Neural crest cell (in vitro differentiated cells): ENCODE measurements around the gene CDK14. TPM values are rescaled to one million over a fixed set of nuclear protein-coding genes. Genes with fewer than 3 reads are reported as not detected.

Experiments used
- DNase-seq: peaks from one replicate; pipeline ENCODE4 v3.0.0; 2021; ENCODE audit warnings: low read depth, mixed read lengths, low spot score
- H3K27ac Mint-ChIP-seq: one replicate; pipeline ENCODE4 v1.8.0; 2021; ENCODE audit warnings: mild to moderate bottlenecking, mixed read lengths; ENCODE audit not compliant: unreplicated experiment
- H3K27me3 Mint-ChIP-seq: 2 replicates; pipeline ENCODE4 v1.8.0; 2021; ENCODE audit warnings: low read depth, mild to moderate bottlenecking, mixed read lengths
- H3K36me3 Mint-ChIP-seq: 2 replicates; pipeline ENCODE4 v1.8.0; 2021; ENCODE audit warnings: low read depth, mild to moderate bottlenecking, mixed read lengths
- H3K4me1 Mint-ChIP-seq: 2 replicates; pipeline ENCODE4 v1.8.0; 2021; ENCODE audit warnings: mixed read lengths
- H3K4me3 Mint-ChIP-seq: one replicate; pipeline ENCODE4 v1.8.0; 2021; ENCODE audit warnings: mild to moderate bottlenecking, mixed read lengths
- H3K9me3 Mint-ChIP-seq: 2 replicates; pipeline ENCODE4 v1.8.0; 2021; ENCODE audit warnings: mixed read lengths
- CTCF ChIP-seq: fragments of 200-600 bp; sonication (generic); conservative IDR thresholded peaks from 2 replicates; pipeline ENCODE4 v1.5.0; 2021; ENCODE audit warnings: antibody characterized with exemption, mild to moderate bottlenecking
- total RNA-seq: library from RNA; stranded (reverse); gene quantifications from 2 replicates; pipeline ENCODE4 v1.2.1, GENCODE V29; 2021

Gene CDK14
- total RNA-seq, 1 donor from 2014 or later, result 49.6 TPM

GRCh38 chr7:90816511-90817142 lies 220.5 kb downstream of the CDK14 start:
- peaks cover 5% of the 10 kb centered on the region for H3K36me3 Mint-ChIP-seq
- peaks cover 4% of the 10 kb centered on the region for H3K9me3 Mint-ChIP-seq
- no peak for TF ChIP-seq CTCF
- no peaks in the 10 kb centered on the region for H3K4me1 Mint-ChIP-seq
- H3K27me3 Mint-ChIP-seq, result no peaks in the 10 kb centered on the region
- H3K27ac Mint-ChIP-seq, result no peak overlapping the region
- DNase-seq, result no peak
- no peak overlapping the region for H3K4me3 Mint-ChIP-seq

GRCh38 chr7:90817151-90817550 lies 221.0 kb downstream of the CDK14 start:
- H3K27ac Mint-ChIP-seq, result no peak overlapping the region
- no peak for DNase-seq

GRCh38 chr7:90817846-90818245 lies 221.7 kb downstream of the CDK14 start:
- no peak for DNase-seq
- H3K27ac Mint-ChIP-seq, result no peak overlapping the region
- H3K27me3 Mint-ChIP-seq, result no peaks in the 10 kb centered on the region
- peaks cover 9% of the 10 kb centered on the region for H3K36me3 Mint-ChIP-seq
- H3K9me3 Mint-ChIP-seq, result peaks cover 4% of the 10 kb centered on the region
- no peak overlapping the region for H3K4me3 Mint-ChIP-seq
- no peaks in the 10 kb centered on the region for H3K4me1 Mint-ChIP-seq
- no peak for TF ChIP-seq CTCF

More at GRCh38 chr7:90817151-90817550, 221.0 kb downstream of the CDK14 start:
- Mint-ChIP-seq H3K4me1 (no peaks in the 10 kb centered on the region), H3K27me3 (no peaks in the 10 kb centered on the region), H3K9me3 (peaks cover 4% of the 10 kb centered on the region), H3K4me3 (no peak overlapping the region), H3K36me3 (peaks cover 9% of the 10 kb centered on the region)
- no peak for TF ChIP-seq CTCF

GRCh38 chr7:90818341-90818740 lies 222.2 kb downstream of the CDK14 start:
- H3K27ac Mint-ChIP-seq, result no peak overlapping the region
- no peak overlapping the region for H3K4me3 Mint-ChIP-seq
- DNase-seq, result no peak

GRCh38 chr7:90821961-90822620 lies 226.0 kb downstream of the CDK14 start:
- H3K27ac Mint-ChIP-seq, result no peak overlapping the region
- H3K4me1 Mint-ChIP-seq, result no peaks in the 10 kb centered on the region
- H3K4me3 Mint-ChIP-seq, result no peak overlapping the region
- H3K36me3 Mint-ChIP-seq, result peaks cover 9% of the 10 kb centered on the region
- no peak for DNase-seq
- no peak for TF ChIP-seq CTCF
- H3K9me3 Mint-ChIP-seq, result peaks cover 4% of the 10 kb centered on the region
- H3K27me3 Mint-ChIP-seq, result no peaks in the 10 kb centered on the region

More at GRCh38 chr7:90818341-90818740, 222.2 kb downstream of the CDK14 start:
- no peak for TF ChIP-seq CTCF
- Mint-ChIP-seq H3K27me3 (no peaks in the 10 kb centered on the region), H3K9me3 (peaks cover 4% of the 10 kb centered on the region), H3K36me3 (peaks cover 9% of the 10 kb centered on the region), H3K4me1 (no peaks in the 10 kb centered on the region)
